Activated CD8-positive, alpha-beta T cell treated with anti-CD3 and anti-CD28 coated beads for 36 hours (primary cell): ENCODE data around the gene MICAL2. TPM values are rescaled to one million over a fixed set of nuclear protein-coding genes. Genes with fewer than 3 reads are reported as not detected.

Experiments
- ATAC-seq: fragments of 200-7000 bp; cut with Tn5 transposase; one replicate; pipeline ENCODE4 v1.10.0; 2021; ENCODE audit warnings: mild to moderate bottlenecking, moderate library complexity
- CTCF ChIA-PET: fragments of 350-600 bp; sonication (Branson Sonifier 250); formaldehyde crosslinking; loops from one replicate; lab custom pipeline; 2021; ENCODE audit warnings: antibody characterized with exemption; lab: Charles Lee
- POLR2A ChIA-PET: fragments of 350-600 bp; sonication (Branson Sonifier 250); formaldehyde crosslinking; loops from one replicate; lab custom pipeline; 2021; ENCODE audit warnings: antibody characterized with exemption; lab: Charles Lee
- DNase-seq: peaks from one replicate; pipeline ENCODE4 v3.0.0-alpha.2; 2020
- H3K27ac Mint-ChIP-seq: one replicate; pipeline ENCODE4 v1.8.0; 2021; ENCODE audit warnings: mild to moderate bottlenecking, mixed read lengths
- H3K27me3 Mint-ChIP-seq: one replicate; pipeline ENCODE4 v1.8.0; 2021; ENCODE audit warnings: mixed read lengths
- H3K36me3 Mint-ChIP-seq: one replicate; pipeline ENCODE4 v1.8.0; 2021; ENCODE audit warnings: low read depth, mixed read lengths
- H3K4me1 Mint-ChIP-seq: one replicate; pipeline ENCODE4 v1.8.0; 2021; ENCODE audit warnings: low read depth, mixed read lengths
- H3K4me3 Mint-ChIP-seq: one replicate; pipeline ENCODE4 v1.8.0; 2021; ENCODE audit warnings: mild to moderate bottlenecking, moderate library complexity, mixed read lengths
- H3K9me3 Mint-ChIP-seq: one replicate; pipeline ENCODE4 v1.8.0; 2021; ENCODE audit warnings: mixed read lengths
- CTCF ChIP-seq: fragments of 200-600 bp; IDR thresholded peaks from one replicate; pipeline ENCODE4 v1.8.0; 2022; ENCODE audit warnings: antibody characterized with exemption, mild to moderate bottlenecking
- intact Hi-C: fragments of 100-400 bp; cut with micrococcal nuclease; formaldehyde crosslinking; loops from one replicate; pipeline ENCODE4 v1.10.0; 2022
- total RNA-seq, 2 experiments: library from RNA; stranded (reverse); gene quantifications; one replicate each; pipeline ENCODE4 v1.2.3, GENCODE V29; 2021

Gene MICAL2
- total RNA-seq, 2 experiments from 2014 or later = 99.8 to 105 TPM

GRCh38 chr11:12133547-12134235 is 23.3 kb downstream of the MICAL2 start:
- peaks cover 2% of the 10 kb centered on the region for H3K36me3 Mint-ChIP-seq
- ChIA-PET POLR2A (interaction anchor here (0.8 to 0.9 kb wide), 3 partner anchors 19 to 54 kb away, joined by 3 read pairs; no protein-coding TSS in a partner anchor), CTCF (interaction anchor here (1.1 to 1.5 kb wide), 5 partner anchors 10 to 155 kb away, joined by 3 to 4 read pairs (median 4); no protein-coding TSS in a partner anchor)
- no peaks in the 10 kb centered on the region for H3K9me3 Mint-ChIP-seq
- H3K27me3 Mint-ChIP-seq = no peaks in the 10 kb centered on the region
- intact Hi-C loops = no loop called here
- no peak for TF ChIP-seq CTCF
- H3K4me3 Mint-ChIP-seq = no peak overlapping the region
- H3K4me1 Mint-ChIP-seq = peaks cover 38% of the 10 kb centered on the region
- no peak for DNase-seq
- no peak overlapping the region for H3K27ac Mint-ChIP-seq
- peak; percentile 59 for ATAC-seq

GRCh38 chr11:12134236-12134585 is 23.8 kb downstream of the MICAL2 start:
- Mint-ChIP-seq H3K27ac (peak overlapping the region; percentile 21), H3K36me3 (peaks cover 2% of the 10 kb centered on the region), H3K4me1 (peaks cover 34% of the 10 kb centered on the region), H3K27me3 (no peaks in the 10 kb centered on the region), H3K9me3 (no peaks in the 10 kb centered on the region), H3K4me3 (no peak overlapping the region)
- ChIA-PET CTCF (interaction anchor here (1.1 to 1.5 kb wide), 6 partner anchors 9 to 154 kb away, joined by 3 to 4 read pairs (median 4); no protein-coding TSS in a partner anchor), POLR2A (interaction anchor here (0.8 to 1.3 kb wide), 3 partner anchors 10 to 54 kb away, joined by 3 to 5 read pairs (median 3); no protein-coding TSS in a partner anchor)
- DNase-seq (no peak), ATAC-seq (no peak)
- intact Hi-C loops = no loop called here
- no peak for TF ChIP-seq CTCF

GRCh38 chr11:12135185-12135584 is 24.8 kb downstream of the MICAL2 start:
- ChIA-PET POLR2A (interaction anchor here (1.2 to 1.3 kb wide), 3 partner anchors 9 to 27 kb away, joined by 3 to 5 read pairs (median 5); no protein-coding TSS in a partner anchor), CTCF (interaction anchor here (1.2 to 2.3 kb wide), 4 partner anchors 43 to 153 kb away, joined by 3 to 10 read pairs (median 4); no protein-coding TSS in a partner anchor)
- ATAC-seq (no peak), DNase-seq (no peak)
- intact Hi-C loops = no loop called here
- Mint-ChIP-seq H3K4me3 (no peak overlapping the region), H3K27ac (no peak overlapping the region), H3K27me3 (no peaks in the 10 kb centered on the region), H3K9me3 (no peaks in the 10 kb centered on the region), H3K36me3 (peaks cover 3% of the 10 kb centered on the region), H3K4me1 (peaks cover 28% of the 10 kb centered on the region)
- TF ChIP-seq CTCF = no peak

GRCh38 chr11:12137005-12137690 is 26.8 kb downstream of the MICAL2 start:
- Mint-ChIP-seq H3K4me1 (peaks cover 44% of the 10 kb centered on the region), H3K4me3 (no peak overlapping the region), H3K27me3 (no peaks in the 10 kb centered on the region), H3K36me3 (peaks cover 9% of the 10 kb centered on the region), H3K9me3 (no peaks in the 10 kb centered on the region), H3K27ac (no peak overlapping the region)
- ATAC-seq (no peak), DNase-seq (no peak)
- POLR2A ChIA-PET = interaction anchor here (0.7 to 1.1 kb wide), 2 partner anchors 20 to 34 kb away, joined by 3 read pairs; no protein-coding TSS in a partner anchor
- CTCF ChIA-PET = interaction anchor here (0.7 to 2.3 kb wide), 3 partner anchors 14 to 144 kb away, joined by 3 to 10 read pairs (median 3); no protein-coding TSS in a partner anchor
- intact Hi-C loops = no loop called here
- no peak for TF ChIP-seq CTCF
